Amniotic stem cell (primary cell): ENCODE results near the gene RHOH.

Experiments
- DNase-seq: peaks from one replicate; lab custom pipeline; 2025; lab: John Stamatoyannopoulos, UW

Gene RHOH

GRCh38 chr4:40205259-40206198, 8.7 kb downstream of the RHOH start:
- DNase-seq: no peak

- no peak for DNase-seq
Measured at GRCh38 chr4:40206426-40206825, 9.6 kb downstream of the RHOH start.

GRCh38 chr4:40209401-40209800, 12.6 kb downstream of the RHOH start:
- no peak for DNase-seq

GRCh38 chr4:40210776-40211175, 13.9 kb downstream of the RHOH start:
- no peak for DNase-seq

- DNase-seq: no peak
Measured at GRCh38 chr4:40211224-40212185, 14.7 kb downstream of the RHOH start.

- no peak for DNase-seq
Measured at GRCh38 chr4:40212674-40213527, 16.1 kb downstream of the RHOH start.

GRCh38 chr4:40214038-40214437, 17.2 kb downstream of the RHOH start:
- no peak for DNase-seq

GRCh38 chr4:40214661-40215418, 18.0 kb downstream of the RHOH start:
- DNase-seq: no peak

- no peak for DNase-seq
Measured at GRCh38 chr4:40216622-40217366, 20.0 kb downstream of the RHOH start.

GRCh38 chr4:40221744-40222143, 24.9 kb downstream of the RHOH start:
- no peak for DNase-seq

GRCh38 chr4:40223343-40223742, 26.5 kb downstream of the RHOH start:
- DNase-seq: no peak

GRCh38 chr4:40224432-40224831, 27.6 kb downstream of the RHOH start:
- DNase-seq: no peak

- DNase-seq: no peak
Measured at GRCh38 chr4:40225497-40225896, 28.7 kb downstream of the RHOH start.

- DNase-seq: no peak
Measured at GRCh38 chr4:40227284-40227683, 30.5 kb downstream of the RHOH start.

GRCh38 chr4:40228497-40229365, 31.9 kb downstream of the RHOH start:
- DNase-seq: no peak

- no peak for DNase-seq
Measured at GRCh38 chr4:40231316-40231863, 34.6 kb downstream of the RHOH start.

- DNase-seq: no peak
Measured at GRCh38 chr4:40232610-40233009, 35.8 kb downstream of the RHOH start.

GRCh38 chr4:40233227-40233626, 36.4 kb downstream of the RHOH start:
- DNase-seq: no peak

- DNase-seq: no peak
Measured at GRCh38 chr4:40234519-40235039, 37.7 kb downstream of the RHOH start.
